Activated CD8-positive, alpha-beta T cell treated with anti-CD3 and anti-CD28 coated beads for 36 hours (primary cell): ENCODE data around the gene LIPC. TPM values are rescaled to one million over a fixed set of nuclear protein-coding genes. Genes with fewer than 3 reads are reported as not detected.

Experiments
- ATAC-seq: fragments of 200-7000 bp; cut with Tn5 transposase; one replicate; pipeline ENCODE4 v1.10.0; 2021; ENCODE audit warnings: mild to moderate bottlenecking, moderate library complexity
- CTCF ChIA-PET: fragments of 350-600 bp; sonication (Branson Sonifier 250); formaldehyde crosslinking; loops from one replicate; lab custom pipeline; 2021; ENCODE audit warnings: antibody characterized with exemption; lab: Charles Lee
- POLR2A ChIA-PET: fragments of 350-600 bp; sonication (Branson Sonifier 250); formaldehyde crosslinking; loops from one replicate; lab custom pipeline; 2021; ENCODE audit warnings: antibody characterized with exemption; lab: Charles Lee
- DNase-seq: peaks from one replicate; pipeline ENCODE4 v3.0.0-alpha.2; 2020
- H3K27ac Mint-ChIP-seq: one replicate; pipeline ENCODE4 v1.8.0; 2021; ENCODE audit warnings: mild to moderate bottlenecking, mixed read lengths
- H3K27me3 Mint-ChIP-seq: one replicate; pipeline ENCODE4 v1.8.0; 2021; ENCODE audit warnings: mixed read lengths
- H3K36me3 Mint-ChIP-seq: one replicate; pipeline ENCODE4 v1.8.0; 2021; ENCODE audit warnings: low read depth, mixed read lengths
- H3K4me1 Mint-ChIP-seq: one replicate; pipeline ENCODE4 v1.8.0; 2021; ENCODE audit warnings: low read depth, mixed read lengths
- H3K4me3 Mint-ChIP-seq: one replicate; pipeline ENCODE4 v1.8.0; 2021; ENCODE audit warnings: mild to moderate bottlenecking, moderate library complexity, mixed read lengths
- H3K9me3 Mint-ChIP-seq: one replicate; pipeline ENCODE4 v1.8.0; 2021; ENCODE audit warnings: mixed read lengths
- intact Hi-C: fragments of 100-400 bp; cut with micrococcal nuclease; formaldehyde crosslinking; loops from one replicate; pipeline ENCODE4 v1.10.0; 2022
- total RNA-seq, 2 experiments: library from RNA; stranded (reverse); gene quantifications; one replicate each; pipeline ENCODE4 v1.2.3, GENCODE V29; 2021
- TF ChIP-seq, protein P1 (sequence below): fragments of 200-600 bp; IDR thresholded peaks from one replicate; pipeline ENCODE4 v1.8.0; 2022; ENCODE audit warnings: antibody characterized with exemption, mild to moderate bottlenecking

Gene LIPC
- total RNA-seq, 2 experiments from 2014 or later, result 1.0 to 1.2 TPM

DNA sequence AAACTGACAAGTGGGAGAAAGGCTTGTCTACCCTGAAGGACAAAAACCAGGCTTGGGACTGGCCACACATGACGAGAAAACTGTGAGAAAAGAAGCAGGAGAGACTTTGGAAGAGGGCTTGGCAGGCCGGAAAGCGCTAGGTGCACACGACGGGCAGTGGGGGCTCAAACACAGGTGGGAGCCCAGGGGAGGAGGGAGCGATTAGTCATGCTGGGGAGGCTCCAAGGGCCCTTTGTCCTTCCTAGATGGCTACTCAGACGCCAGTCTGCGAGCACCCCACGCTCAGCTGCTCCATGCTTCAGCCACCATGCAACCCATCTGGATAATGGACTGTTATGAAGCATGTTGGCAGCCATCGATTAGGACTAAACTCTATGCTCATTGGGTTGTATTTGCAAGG lies 17.1 kb downstream of the LIPC start:
- H3K36me3 Mint-ChIP-seq, result peaks cover 5% of the 10 kb centered on the region
- no peaks in the 10 kb centered on the region for H3K9me3 Mint-ChIP-seq
- no peak overlapping the region for H3K4me3 Mint-ChIP-seq
- no peaks in the 10 kb centered on the region for H3K27me3 Mint-ChIP-seq
- intact Hi-C loops, result no loop called here
- ChIA-PET POLR2A (no interaction called here), CTCF (no interaction called here)
- ATAC-seq (no peak), DNase-seq (no peak)
- no peak overlapping the region for H3K27ac Mint-ChIP-seq
- H3K4me1 Mint-ChIP-seq, result peaks cover 16% of the 10 kb centered on the region
- TF ChIP-seq, protein P1, sequence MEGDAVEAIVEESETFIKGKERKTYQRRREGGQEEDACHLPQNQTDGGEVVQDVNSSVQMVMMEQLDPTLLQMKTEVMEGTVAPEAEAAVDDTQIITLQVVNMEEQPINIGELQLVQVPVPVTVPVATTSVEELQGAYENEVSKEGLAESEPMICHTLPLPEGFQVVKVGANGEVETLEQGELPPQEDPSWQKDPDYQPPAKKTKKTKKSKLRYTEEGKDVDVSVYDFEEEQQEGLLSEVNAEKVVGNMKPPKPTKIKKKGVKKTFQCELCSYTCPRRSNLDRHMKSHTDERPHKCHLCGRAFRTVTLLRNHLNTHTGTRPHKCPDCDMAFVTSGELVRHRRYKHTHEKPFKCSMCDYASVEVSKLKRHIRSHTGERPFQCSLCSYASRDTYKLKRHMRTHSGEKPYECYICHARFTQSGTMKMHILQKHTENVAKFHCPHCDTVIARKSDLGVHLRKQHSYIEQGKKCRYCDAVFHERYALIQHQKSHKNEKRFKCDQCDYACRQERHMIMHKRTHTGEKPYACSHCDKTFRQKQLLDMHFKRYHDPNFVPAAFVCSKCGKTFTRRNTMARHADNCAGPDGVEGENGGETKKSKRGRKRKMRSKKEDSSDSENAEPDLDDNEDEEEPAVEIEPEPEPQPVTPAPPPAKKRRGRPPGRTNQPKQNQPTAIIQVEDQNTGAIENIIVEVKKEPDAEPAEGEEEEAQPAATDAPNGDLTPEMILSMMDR, result no peak

DNA sequence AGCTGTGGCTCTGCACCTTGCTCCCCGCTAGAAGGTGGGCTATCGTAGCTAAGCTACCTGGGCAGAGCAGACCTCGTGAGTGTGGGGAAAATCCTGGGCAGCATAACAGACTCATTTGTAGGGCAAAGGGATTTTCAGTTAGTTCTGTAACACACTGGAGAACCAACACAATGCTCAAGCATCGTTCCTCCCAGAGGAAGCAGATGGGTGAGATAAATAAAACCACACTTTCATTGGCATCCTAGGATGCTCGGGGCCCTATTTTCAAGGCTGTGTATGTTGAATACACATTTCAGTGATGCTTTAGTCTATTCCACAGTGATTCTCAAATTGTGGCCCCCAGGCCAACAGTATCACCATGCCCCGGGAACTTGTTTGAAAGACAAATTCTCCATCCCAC lies 20.0 kb downstream of the LIPC start:
- intact Hi-C loops, result no loop called here
- ChIA-PET CTCF (no interaction called here), POLR2A (no interaction called here)
- H3K4me1 Mint-ChIP-seq, result peaks cover 42% of the 10 kb centered on the region
- no peak for DNase-seq
- peaks cover 5% of the 10 kb centered on the region for H3K36me3 Mint-ChIP-seq
- H3K4me3 Mint-ChIP-seq, result no peak overlapping the region
- TF ChIP-seq, protein P1, result no peak
- H3K9me3 Mint-ChIP-seq, result no peaks in the 10 kb centered on the region
- ATAC-seq, result no peak
- no peak overlapping the region for H3K27ac Mint-ChIP-seq
- H3K27me3 Mint-ChIP-seq, result no peaks in the 10 kb centered on the region

DNA sequence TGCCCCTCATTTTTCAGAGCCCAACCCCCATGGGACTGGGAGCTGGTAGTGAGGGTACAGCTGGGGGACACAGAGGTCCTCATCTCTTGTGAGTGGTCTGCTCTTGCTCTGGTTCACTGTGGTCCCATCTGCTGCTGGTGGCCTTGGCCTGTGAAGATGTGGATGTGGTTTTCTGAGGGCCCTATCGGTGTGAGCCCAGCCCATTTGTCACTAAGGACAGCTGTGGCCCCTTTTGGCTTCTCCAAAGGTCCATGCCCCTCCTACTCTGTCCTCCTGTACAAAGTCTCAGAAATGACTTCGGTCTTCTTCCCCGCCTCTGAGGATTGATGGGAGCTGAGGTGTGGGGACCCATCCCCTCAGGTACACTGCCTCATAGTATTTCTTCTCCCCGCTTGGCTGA lies 21.0 kb downstream of the LIPC start:
- Mint-ChIP-seq H3K36me3 (peaks cover 8% of the 10 kb centered on the region), H3K4me1 (peaks cover 43% of the 10 kb centered on the region), H3K27ac (peak overlapping the region; percentile 87), H3K4me3 (no peak overlapping the region), H3K9me3 (no peaks in the 10 kb centered on the region), H3K27me3 (no peaks in the 10 kb centered on the region)
- ChIA-PET CTCF (no interaction called here), POLR2A (no interaction called here)
- DNase-seq (no peak), ATAC-seq (no peak)
- intact Hi-C loops, result no loop called here
- TF ChIP-seq, protein P1, result no peak

DNA sequence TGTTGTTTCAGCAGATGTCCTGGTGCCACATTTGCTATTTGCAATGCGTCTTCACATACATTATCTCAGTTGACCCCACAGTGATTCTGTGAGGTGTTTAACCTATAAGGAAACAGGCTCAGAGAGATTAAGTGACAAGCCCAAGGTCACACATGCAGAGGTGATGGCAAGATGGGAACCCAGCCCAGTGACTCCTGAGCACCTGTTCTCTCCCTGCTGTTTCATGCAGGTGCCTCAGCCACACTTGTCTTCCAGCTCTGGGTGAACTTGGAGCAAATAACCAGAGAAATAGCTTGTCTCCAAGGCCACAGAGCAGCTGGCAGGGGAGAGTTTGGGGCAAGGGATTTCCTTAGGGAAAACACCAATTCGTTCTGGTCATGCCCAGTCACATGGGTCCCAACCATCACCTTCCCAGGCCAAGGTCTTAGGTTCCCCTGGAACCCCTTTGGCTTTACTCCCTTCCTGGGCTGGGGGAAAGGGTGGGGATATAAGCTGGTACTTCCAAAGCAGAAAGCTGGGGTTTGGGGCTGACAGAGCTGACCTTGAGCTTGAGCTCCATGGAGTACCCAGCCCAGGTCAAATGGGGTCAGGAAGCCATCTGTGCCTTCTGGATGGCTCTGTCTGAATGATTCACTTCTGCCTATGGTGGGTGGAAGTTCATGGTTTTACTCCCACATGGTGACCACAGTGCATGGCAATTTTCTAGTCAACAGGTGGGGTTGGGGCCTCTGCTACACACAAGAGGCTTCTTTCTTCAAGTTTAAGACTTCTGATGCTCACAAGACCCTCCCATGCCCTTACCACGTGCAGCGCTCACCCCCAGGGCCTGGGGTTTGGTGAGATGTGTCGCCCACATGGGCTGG lies 22.4 kb downstream of the LIPC start:
- ChIA-PET POLR2A (interaction anchor here (0.8 to 1.6 kb wide), 3 partner anchors 9 to 99 kb away, joined by 3 to 6 read pairs (median 5); no protein-coding TSS in a partner anchor), CTCF (interaction anchor here (1.0 to 1.2 kb wide), 2 partner anchors 10 to 19 kb away, joined by 3 to 4 read pairs; no protein-coding TSS in a partner anchor)
- intact Hi-C loops, result no loop called here
- TF ChIP-seq, protein P1, result no peak
- Mint-ChIP-seq H3K27me3 (no peaks in the 10 kb centered on the region), H3K9me3 (no peaks in the 10 kb centered on the region), H3K27ac (peak overlapping the region; percentile 87), H3K36me3 (peaks cover 8% of the 10 kb centered on the region), H3K4me3 (no peak overlapping the region), H3K4me1 (peaks cover 57% of the 10 kb centered on the region)
- peak; percentile 74 for ATAC-seq
- peak; percentile 90 for DNase-seq

DNA sequence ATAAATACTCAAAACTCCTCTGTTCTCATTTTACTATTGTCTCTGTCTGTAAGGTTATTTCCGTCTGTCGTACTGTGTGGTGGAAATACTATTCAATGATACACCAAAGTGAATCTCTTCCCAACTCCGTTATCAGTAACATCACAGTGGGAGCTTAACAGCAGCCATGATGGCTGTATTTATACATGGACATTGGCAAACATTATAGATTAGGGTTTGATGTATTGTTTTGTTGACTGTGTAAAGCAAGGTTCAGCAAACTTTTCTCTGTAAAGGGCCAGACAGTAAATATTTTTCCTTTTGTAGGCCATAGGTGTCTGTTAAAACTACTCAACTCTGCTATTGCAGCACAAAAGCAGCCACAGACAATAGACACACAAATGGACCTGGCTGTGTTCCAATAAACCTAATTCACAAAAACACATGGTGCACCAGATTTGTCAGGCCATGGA lies 23.2 kb downstream of the LIPC start:
- Mint-ChIP-seq H3K4me1 (peaks cover 63% of the 10 kb centered on the region), H3K27me3 (no peaks in the 10 kb centered on the region), H3K9me3 (no peaks in the 10 kb centered on the region), H3K27ac (peak overlapping the region; percentile 87), H3K36me3 (peaks cover 8% of the 10 kb centered on the region), H3K4me3 (no peak overlapping the region)
- POLR2A ChIA-PET, result interaction anchor here (1.6 kb wide), 2 partner anchors 9 to 19 kb away, joined by 5 to 6 read pairs; no protein-coding TSS in a partner anchor
- intact Hi-C loops, result no loop called here
- CTCF ChIA-PET, result interaction anchor here (1.0 kb wide), 1 partner anchor 10 kb away, joined by 3 read pairs; no protein-coding TSS in a partner anchor
- TF ChIP-seq, protein P1, result no peak
- ATAC-seq (no peak), DNase-seq (no peak)
